Natural killer cell treated with Interleukin-12 subunit alpha and Interleukin-12 subunit beta and Interleukin-15 and Interleukin-18, amount 100 ng/mL, for 72 hours (primary cell): ENCODE results near the gene INSL3. TPM values are rescaled to one million over a fixed set of nuclear protein-coding genes. Genes with fewer than 3 reads are reported as not detected.
"Not testable (repeated sequence)": the region's sequence is repeated elsewhere in the genome, so short reads cannot be mapped to it uniquely, and the experiment has no call there.

ENCODE experiments used
- ATAC-seq, 2 donors: fragments of 150-1000 bp; cut with Tn5 transposase in 1 of 2; sonication (Bioruptor Pico), chemical (Tn5 transposase) in 1 of 2; 2 replicates each; pipeline ENCODE4 v1.10.0; 2021
- DNase-seq: peaks from one replicate; pipeline ENCODE4 v3.0.0; 2022; ENCODE audit warnings: low spot score
- H3K27ac Mint-ChIP-seq, 2 donors: 1 replicate in 1 of 2; 2 replicates in 1 of 2; pipeline ENCODE4 v1.8.0; 2022; ENCODE audit warnings: mixed read lengths in 2 of 2, mild to moderate bottlenecking in 1 of 2, moderate library complexity in 1 of 2
- H3K27me3 Mint-ChIP-seq, 2 donors: 1 replicate in 1 of 2; 2 replicates in 1 of 2; pipeline ENCODE4 v1.8.0; 2022; ENCODE audit warnings: mixed read lengths in 2 of 2
- H3K36me3 Mint-ChIP-seq: one replicate; pipeline ENCODE4 v1.8.0; 2022; ENCODE audit warnings: mixed read lengths
- H3K4me1 Mint-ChIP-seq, 2 donors: 1 replicate in 1 of 2; 2 replicates in 1 of 2; pipeline ENCODE4 v1.8.0; 2022; ENCODE audit warnings: low read depth in 2 of 2, mixed read lengths in 2 of 2, mild to moderate bottlenecking in 1 of 2
- H3K4me3 Mint-ChIP-seq: one replicate; pipeline ENCODE4 v1.8.0; 2022; ENCODE audit warnings: mixed read lengths
- H3K9me3 Mint-ChIP-seq: 2 replicates; pipeline ENCODE4 v1.8.0; 2022; ENCODE audit warnings: mixed read lengths
- total RNA-seq, 2 donors: library from RNA; stranded (reverse); gene quantifications; one replicate each; pipeline ENCODE4 v1.2.3, GENCODE V29; 2022

Gene INSL3
- total RNA-seq, 2 donors from 2014 or later, result 9.1 to 12.0 TPM

- no peak for DNase-seq
- Mint-ChIP-seq H3K4me3 (no peak overlapping the region), H3K4me1 (peaks cover 4 to 5% of the 10 kb centered on the region in 2 donors), H3K27me3 (peaks cover 0 to 8% of the 10 kb centered on the region in 2 donors), H3K27ac (no peak overlapping the region), H3K9me3 (no peaks in the 10 kb centered on the region), H3K36me3 (no peaks in the 10 kb centered on the region)
- ATAC-seq, result no peak
These were observed 25.1 kb downstream of the INSL3 start for GRCh38 chr19:17796013-17796837.

- ATAC-seq, result no peak
- Mint-ChIP-seq H3K4me3 (no peak overlapping the region), H3K4me1 (peaks cover 4 to 5% of the 10 kb centered on the region in 2 donors), H3K27me3 (peaks cover 0 to 8% of the 10 kb centered on the region in 2 donors), H3K36me3 (no peaks in the 10 kb centered on the region), H3K9me3 (no peaks in the 10 kb centered on the region), H3K27ac (no peak overlapping the region)
- no peak for DNase-seq
These were observed 25.8 kb downstream of the INSL3 start for GRCh38 chr19:17795495-17795856.

- Mint-ChIP-seq H3K27me3 (peaks cover 0 to 8% of the 10 kb centered on the region in 2 donors), H3K9me3 (no peaks in the 10 kb centered on the region), H3K4me3 (no peak within 1 kb of the TSS), H3K4me1 (peaks cover 5 to 8% of the 10 kb centered on the region in 2 donors), H3K36me3 (no peaks in the 10 kb centered on the region), H3K27ac (peak within 1 kb of the TSS in 1 of 2 donors; percentile 17)
- ATAC-seq, result no peak
- DNase-seq, result no peak
These were observed 26.4 kb downstream of the INSL3 start, which contains the start of gene B3GNT3 for GRCh38 chr19:17794731-17795494. B3GNT3 (plus strand) TSS chr19:17795138; CDS start chr19:17807808, 12,670 bp downstream.

GRCh38 chr19:17794412-17794730 is 26.9 kb downstream of the INSL3 start:
- H3K27me3 Mint-ChIP-seq, result peaks cover 0 to 8% of the 10 kb centered on the region in 2 donors
- H3K9me3 Mint-ChIP-seq, result no peaks in the 10 kb centered on the region
- no peak for DNase-seq
- H3K4me1 Mint-ChIP-seq, result peaks cover 5 to 9% of the 10 kb centered on the region in 2 donors
- H3K4me3 Mint-ChIP-seq, result no peak overlapping the region
- no peak for ATAC-seq
- no peaks in the 10 kb centered on the region for H3K36me3 Mint-ChIP-seq
- peak overlapping the region in 1 of 2 donors; percentile 17 for H3K27ac Mint-ChIP-seq

GRCh38 chr19:17790059-17790780 is 31.1 kb downstream of the INSL3 start:
- Mint-ChIP-seq H3K4me3 (no peak overlapping the region), H3K9me3 (no peaks in the 10 kb centered on the region), H3K27ac (no peak overlapping the region), H3K36me3 (no peaks in the 10 kb centered on the region), H3K4me1 (peaks cover 5 to 9% of the 10 kb centered on the region in 2 donors), H3K27me3 (peaks cover 0 to 8% of the 10 kb centered on the region in 2 donors)
- DNase-seq (no peak), ATAC-seq (no peak)

GRCh38 chr19:17788632-17789031 is 32.7 kb downstream of the INSL3 start:
- peaks cover 0 to under 1% of the 10 kb centered on the region in 2 donors for H3K27me3 Mint-ChIP-seq
- ATAC-seq (no peak), DNase-seq (no peak)
- no peak overlapping the region for H3K27ac Mint-ChIP-seq
- no peak overlapping the region for H3K4me3 Mint-ChIP-seq
- H3K9me3 Mint-ChIP-seq, result no peaks in the 10 kb centered on the region
- H3K4me1 Mint-ChIP-seq, result peaks cover 13 to 18% of the 10 kb centered on the region in 2 donors
- no peaks in the 10 kb centered on the region for H3K36me3 Mint-ChIP-seq

GRCh38 chr19:17787274-17787913 is 33.9 kb downstream of the INSL3 start:
- no peak overlapping the region for H3K4me3 Mint-ChIP-seq
- no peaks in the 10 kb centered on the region for H3K9me3 Mint-ChIP-seq
- no peak overlapping the region for H3K27ac Mint-ChIP-seq
- DNase-seq (no peak), ATAC-seq (no peak)
- peaks cover 13 to 20% of the 10 kb centered on the region in 2 donors for H3K4me1 Mint-ChIP-seq
- no peaks in the 10 kb centered on the region for H3K27me3 Mint-ChIP-seq
- H3K36me3 Mint-ChIP-seq, result peaks cover 3% of the 10 kb centered on the region

GRCh38 chr19:17784201-17785008 is 36.9 kb downstream of the INSL3 start:
- Mint-ChIP-seq H3K9me3 (no peaks in the 10 kb centered on the region), H3K27me3 (no peaks in the 10 kb centered on the region), H3K36me3 (peaks cover 6% of the 10 kb centered on the region), H3K4me3 (no peak overlapping the region), H3K4me1 (peaks cover 8 to 16% of the 10 kb centered on the region in 2 donors), H3K27ac (no peak overlapping the region)
- DNase-seq, result no peak
- peak; percentile 53 to 61 for ATAC-seq

GRCh38 chr19:17783721-17784120 is 37.6 kb downstream of the INSL3 start:
- ATAC-seq, H3K4me3 Mint-ChIP-seq, H3K36me3 Mint-ChIP-seq, H3K9me3 Mint-ChIP-seq, H3K27me3 Mint-ChIP-seq, H3K27ac Mint-ChIP-seq, DNase-seq: not testable (repeated sequence)
- H3K4me1 Mint-ChIP-seq, result peaks cover 12 to 23% of the 10 kb centered on the region in 2 donors

- Mint-ChIP-seq H3K36me3 (peaks cover 6% of the 10 kb centered on the region), H3K27ac (no peak overlapping the region), H3K9me3 (no peaks in the 10 kb centered on the region), H3K4me1 (peaks cover 16 to 36% of the 10 kb centered on the region in 2 donors), H3K27me3 (no peaks in the 10 kb centered on the region), H3K4me3 (no peak overlapping the region)
- DNase-seq, result no peak
- ATAC-seq, result no peak
These were observed 40.5 kb downstream of the INSL3 start for GRCh38 chr19:17780781-17781180.

GRCh38 chr19:17778968-17779929 is 42.1 kb downstream of the INSL3 start:
- H3K27ac Mint-ChIP-seq, result peak overlapping the region in 1 of 2 donors; percentile 80
- H3K9me3 Mint-ChIP-seq, result no peaks in the 10 kb centered on the region
- peaks cover 12 to 34% of the 10 kb centered on the region in 2 donors for H3K4me1 Mint-ChIP-seq
- peaks cover 6% of the 10 kb centered on the region for H3K36me3 Mint-ChIP-seq
- ATAC-seq (no peak), DNase-seq (no peak)
- H3K27me3 Mint-ChIP-seq, result no peaks in the 10 kb centered on the region
- no peak overlapping the region for H3K4me3 Mint-ChIP-seq
